Breast epithelium (tissue), 4 donors: ENCODE measurements around the gene RFC2. TPM values are rescaled to one million over a fixed set of nuclear protein-coding genes. Genes with fewer than 3 reads are reported as not detected.

ENCODE experiments used
- DNase-seq, 2 donors: peaks; one replicate each; pipeline ENCODE4 v3.0.0-alpha.2; 2019; ENCODE audit warnings: low spot score in 2 of 2
- H3K27ac ChIP-seq, 2 donors: fragments of 200-600 bp; sonication (generic) in 1 of 2; one replicate each; pipeline ENCODE4 v1.5.1; 2016 to 2019; ENCODE audit warnings: mild to moderate bottlenecking in 1 of 2
- H3K27me3 ChIP-seq, 2 donors: fragments of 200-600 bp; sonication (generic) in 1 of 2; one replicate each; pipeline versions ENCODE4 v1.5.1 to v1.6.0; 2017 to 2019; ENCODE audit warnings: control low read depth in 1 of 2, mild to moderate bottlenecking in 1 of 2
- H3K36me3 ChIP-seq: fragments of 200-600 bp; one replicate; pipeline ENCODE4 v1.5.1; 2019
- H3K4me1 ChIP-seq, 2 donors: fragments of 200-600 bp; sonication (generic); one replicate each; pipeline ENCODE4 v1.5.1; 2016 to 2019; ENCODE audit warnings: control low read depth in 1 of 2
- H3K4me3 ChIP-seq, 3 donors: fragments of 200-600 bp; sonication (generic); 1 replicate in 2 of 3; 2 replicates in 1 of 3; pipeline ENCODE4 v1.5.1; 2016 to 2019; ENCODE audit warnings: mild to moderate bottlenecking in 3 of 3, moderate library complexity in 2 of 3
- H3K9me3 ChIP-seq, 2 donors: fragments of 200-600 bp; sonication (generic) in 1 of 2; one replicate each; pipeline ENCODE4 v1.5.1; 2016 to 2019; ENCODE audit warnings: control low read depth in 1 of 2
- CTCF ChIP-seq, 3 donors: fragments of 450-650 bp; IDR thresholded peaks; one replicate each; pipeline ENCODE4 v1.5.1; 2016 to 2017; ENCODE audit warnings: antibody characterized with exemption in 3 of 3, mild to moderate bottlenecking in 3 of 3, moderate library complexity in 3 of 3
- POLR2A ChIP-seq: fragments of 450-650 bp; IDR thresholded peaks from one replicate; pipeline ENCODE4 v1.6.1; 2016; ENCODE audit warnings: antibody characterized with exemption, mild to moderate bottlenecking, moderate library complexity
- POLR2AphosphoS5 ChIP-seq, 3 donors: sonication (generic); formaldehyde crosslinking; IDR thresholded peaks; one replicate each; pipeline ENCODE4 v1.6.1; 2017; ENCODE audit warnings: antibody characterized with exemption in 3 of 3
- intact Hi-C: fragments of 100-400 bp; cut with DNase I; formaldehyde crosslinking; loops from one replicate; pipeline ENCODE4 v1.15.1; 2023; ENCODE audit warnings: low total_unique reads
- total RNA-seq, 3 donors: library from RNA; depleted of rRNA; stranded (reverse); fragments of >200 nt; gene quantifications; one replicate each; pipeline ENCODE4 v1.1.0, GENCODE V29; 2016

Gene RFC2
- total RNA-seq, 3 donors from 2014 or later: 15.4 to 25.6 (median 17.1) TPM

- Histone ChIP-seq H3K36me3 (peaks cover 9% of the 10 kb centered on the region), H3K4me1 (no peaks in the 10 kb centered on the region), H3K27ac (no peak overlapping the region), H3K4me3 (no peak overlapping the region), H3K9me3 (no peaks in the 10 kb centered on the region), H3K27me3 (no peaks in the 10 kb centered on the region)
- DNase-seq: no peak
- TF ChIP-seq POLR2AphosphoS5 (IDR thresholded peaks at IDR 0.05): no peak
- TF ChIP-seq POLR2A: no peak
- TF ChIP-seq CTCF (IDR thresholded peaks at IDR 0.05): no peak
- intact Hi-C loops: loop anchor here (5.0 kb wide), 1 partner anchor 137 kb away; no protein-coding TSS in a partner anchor
These were observed 59.5 kb downstream of the RFC2 start for GRCh38 chr7:74194686-74195085.

- no peak overlapping the region for H3K27ac ChIP-seq
- no peaks in the 10 kb centered on the region for H3K27me3 ChIP-seq
- no peak for TF ChIP-seq POLR2AphosphoS5 (IDR thresholded peaks at IDR 0.05)
- TF ChIP-seq POLR2A: no peak
- no peak for TF ChIP-seq CTCF (IDR thresholded peaks at IDR 0.05)
- intact Hi-C loops: loop anchor here (5.0 kb wide), 1 partner anchor 137 kb away; no protein-coding TSS in a partner anchor
- no peaks in the 10 kb centered on the region for H3K4me1 ChIP-seq
- no peak for DNase-seq
- H3K4me3 ChIP-seq: no peak overlapping the region
- H3K36me3 ChIP-seq: peaks cover 9% of the 10 kb centered on the region
- no peaks in the 10 kb centered on the region for H3K9me3 ChIP-seq
These were observed 60.3 kb downstream of the RFC2 start for GRCh38 chr7:74193913-74194312.

GRCh38 chr7:74193054-74193453 lies 61.1 kb downstream of the RFC2 start:
- intact Hi-C loops: loop anchor here (5.0 kb wide), 1 partner anchor 136 kb away; no protein-coding TSS in a partner anchor
- H3K36me3 ChIP-seq: peaks cover 9% of the 10 kb centered on the region
- H3K4me1 ChIP-seq: no peaks in the 10 kb centered on the region
- no peak overlapping the region for H3K4me3 ChIP-seq
- no peak for DNase-seq
- H3K9me3 ChIP-seq: no peaks in the 10 kb centered on the region
- no peaks in the 10 kb centered on the region for H3K27me3 ChIP-seq
- no peak overlapping the region for H3K27ac ChIP-seq
- TF ChIP-seq POLR2AphosphoS5 (IDR thresholded peaks at IDR 0.05) (no peak), CTCF (IDR thresholded peaks at IDR 0.05) (no peak), POLR2A (no peak)

GRCh38 chr7:74191231-74191630 lies 63.0 kb downstream of the RFC2 start:
- peaks cover 9% of the 10 kb centered on the region for H3K36me3 ChIP-seq
- no peak overlapping the region for H3K4me3 ChIP-seq
- no peaks in the 10 kb centered on the region for H3K4me1 ChIP-seq
- H3K9me3 ChIP-seq: no peaks in the 10 kb centered on the region
- H3K27ac ChIP-seq: no peak overlapping the region
- intact Hi-C loops: loop anchor here (5.0 kb wide), 1 partner anchor 134 kb away; no protein-coding TSS in a partner anchor
- no peak for TF ChIP-seq CTCF (IDR thresholded peaks at IDR 0.05)
- TF ChIP-seq POLR2A: no peak
- no peak for TF ChIP-seq POLR2AphosphoS5 (IDR thresholded peaks at IDR 0.05)
- no peaks in the 10 kb centered on the region for H3K27me3 ChIP-seq
- no peak for DNase-seq

GRCh38 chr7:74190259-74190658 lies 63.9 kb downstream of the RFC2 start:
- intact Hi-C loops: loop anchor here (5.0 kb wide), 1 partner anchor 133 kb away; no protein-coding TSS in a partner anchor
- H3K27ac ChIP-seq: no peak overlapping the region
- no peaks in the 10 kb centered on the region for H3K4me1 ChIP-seq
- no peak for TF ChIP-seq CTCF (IDR thresholded peaks at IDR 0.05)
- no peak for DNase-seq
- H3K36me3 ChIP-seq: peaks cover 9% of the 10 kb centered on the region
- H3K27me3 ChIP-seq: no peaks in the 10 kb centered on the region
- no peak overlapping the region for H3K4me3 ChIP-seq
- no peaks in the 10 kb centered on the region for H3K9me3 ChIP-seq
